Subcutaneous adipose tissue (tissue), 4 donors: ENCODE measurements around the gene TTC24. TPM values are rescaled to one million over a fixed set of nuclear protein-coding genes. Genes with fewer than 3 reads are reported as not detected.

ENCODE experiments used
- CTCF ChIP-seq: fragments of 450-650 bp; IDR thresholded peaks from one replicate; pipeline ENCODE4 v1.5.1; 2016; ENCODE audit warnings: low read depth, mild to moderate bottlenecking, control low read depth, antibody characterized with exemption, moderate library complexity
- total RNA-seq, 4 donors: library from RNA; depleted of rRNA; stranded (reverse); fragments of >200 nt; gene quantifications; one replicate each; pipeline ENCODE4 v1.1.0, GENCODE V29; 2016

The TTC24 gene
- total RNA-seq, 4 donors from 2014 or later, result not detected

- no peak for TF ChIP-seq CTCF
Observed at GRCh38 chr1:156554971-156555370, 24.6 kb upstream of the TTC24 start.

- TF ChIP-seq CTCF, result no peak
Observed at GRCh38 chr1:156555715-156556114, 23.8 kb upstream of the TTC24 start.

GRCh38 chr1:156556354-156556753 is 23.2 kb upstream of the TTC24 start:
- TF ChIP-seq CTCF, result no peak

GRCh38 chr1:156559086-156559796 is 20.3 kb upstream of the TTC24 start:
- no peak for TF ChIP-seq CTCF

GRCh38 chr1:156559797-156560385 is 19.6 kb upstream of the TTC24 start:
- no peak for TF ChIP-seq CTCF

GRCh38 chr1:156560585-156561163 is 18.8 kb upstream of the TTC24 start:
- no peak for TF ChIP-seq CTCF

- TF ChIP-seq CTCF, result no peak
Observed at GRCh38 chr1:156565519-156565918, 14.0 kb upstream of the TTC24 start.
